ENCODE data around the gene RAX.
"Not testable (repeated sequence)": the region's sequence is repeated elsewhere in the genome, so short reads cannot be mapped to it uniquely, and the experiment has no call there.

Gene RAX

GRCh38 chr18:59272221-59272888 is 899 bp downstream of the RAX start:
- DNase-seq: no peak

DNA sequence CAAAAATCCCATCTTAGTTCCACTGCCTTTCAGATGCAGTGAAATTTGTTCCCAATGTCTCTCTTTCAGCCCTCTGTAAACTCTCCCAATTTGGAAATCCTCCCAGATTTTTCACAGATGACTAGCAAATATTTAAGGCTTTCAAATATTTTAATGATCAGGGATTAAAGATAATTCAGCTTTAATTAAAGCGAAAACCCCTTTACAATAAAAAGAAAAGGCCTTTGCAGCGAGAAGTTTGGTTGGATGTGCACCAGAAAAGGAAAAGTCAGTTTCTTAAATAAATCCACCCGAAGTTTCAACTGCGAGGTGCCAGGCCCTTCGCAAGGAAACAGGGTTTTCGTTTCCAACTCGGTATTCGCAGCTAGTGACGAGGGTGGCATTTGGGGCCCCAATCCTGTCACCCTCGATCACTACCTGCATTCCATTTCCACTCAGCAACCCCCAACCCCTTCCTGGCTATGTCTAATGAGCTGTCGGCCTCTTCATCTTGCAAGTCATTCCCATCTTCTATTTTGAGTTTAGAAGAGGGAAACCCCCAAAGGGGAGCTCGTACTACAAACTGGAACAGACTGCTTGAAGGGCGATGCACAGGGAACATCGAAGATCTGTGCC is 1.5 kb downstream of the RAX start:
- no peak for DNase-seq

GRCh38 chr18:59270689-59271257 is 2.5 kb downstream of the RAX start:
- DNase-seq: no peak

DNA sequence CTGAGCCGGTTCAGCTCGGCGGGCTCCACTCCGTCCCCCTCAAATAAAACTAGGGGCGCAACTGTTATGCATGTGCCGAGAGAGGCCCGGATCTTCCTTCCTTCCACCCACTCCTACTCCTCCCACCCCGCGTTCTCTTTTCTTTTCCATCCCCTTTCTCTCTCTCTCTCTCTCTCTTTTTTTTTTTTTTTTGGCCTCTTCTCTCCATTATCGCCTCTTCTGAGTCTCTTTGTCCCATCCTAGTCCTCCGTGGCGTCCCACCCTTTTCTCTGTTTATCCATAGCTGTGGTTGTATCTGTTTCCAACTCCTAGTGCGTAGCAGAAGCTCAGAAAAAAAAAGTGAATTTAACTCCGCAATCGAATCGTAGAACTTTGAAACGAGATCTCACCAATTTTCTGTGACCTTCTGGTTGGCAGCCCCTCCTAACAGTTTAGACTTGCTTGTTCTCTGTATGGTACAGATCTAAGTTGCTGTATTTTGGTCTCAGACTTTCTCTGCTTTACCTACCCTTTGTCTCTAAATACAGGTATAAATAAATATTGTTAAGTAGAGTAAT is 3.6 kb downstream of the RAX start:
- no peak for DNase-seq

DNA sequence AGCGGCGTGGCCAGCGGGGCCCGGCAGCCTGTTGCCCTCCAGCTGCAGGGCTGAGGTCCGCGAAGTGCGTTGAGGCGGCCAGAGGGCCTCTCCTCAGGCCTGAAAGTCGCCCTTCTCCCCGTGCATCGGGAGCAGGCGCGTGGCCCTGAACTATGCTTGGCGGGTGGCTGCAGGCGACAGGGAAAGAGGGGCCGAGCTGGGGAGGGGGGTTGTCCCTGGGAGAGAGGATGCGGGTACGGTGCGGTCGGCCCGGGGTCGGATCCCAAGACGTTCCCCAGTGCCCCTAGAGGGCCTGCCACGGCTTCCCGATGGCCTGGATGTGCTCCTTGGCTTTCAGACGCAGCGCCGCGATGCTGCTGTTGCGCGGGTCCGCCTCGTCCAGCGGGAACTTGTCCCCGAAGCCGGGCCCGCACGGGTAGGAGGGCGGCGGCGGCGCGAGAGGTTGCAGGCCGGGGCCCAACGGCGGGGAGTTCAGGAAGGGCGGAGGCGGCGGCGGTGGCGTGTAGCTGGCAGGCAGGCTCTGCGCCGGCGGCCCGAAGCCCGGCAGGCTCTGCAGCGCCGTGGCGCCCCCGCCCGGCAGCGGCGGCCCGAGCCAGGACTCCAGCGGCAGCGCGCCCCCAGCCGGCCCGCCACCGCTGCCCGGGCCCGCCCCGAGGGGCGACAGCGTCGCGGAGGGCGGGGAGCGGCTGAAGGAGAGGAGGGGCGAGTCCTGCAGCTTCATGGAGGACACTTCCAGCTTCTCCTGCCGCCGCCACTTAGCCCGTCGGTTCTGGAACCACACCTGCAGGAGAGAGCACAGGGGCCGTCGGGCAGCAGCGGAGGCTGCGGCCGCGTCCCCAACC is 4.3 kb downstream of the RAX start:
- peak; percentile 7 for DNase-seq

DNA sequence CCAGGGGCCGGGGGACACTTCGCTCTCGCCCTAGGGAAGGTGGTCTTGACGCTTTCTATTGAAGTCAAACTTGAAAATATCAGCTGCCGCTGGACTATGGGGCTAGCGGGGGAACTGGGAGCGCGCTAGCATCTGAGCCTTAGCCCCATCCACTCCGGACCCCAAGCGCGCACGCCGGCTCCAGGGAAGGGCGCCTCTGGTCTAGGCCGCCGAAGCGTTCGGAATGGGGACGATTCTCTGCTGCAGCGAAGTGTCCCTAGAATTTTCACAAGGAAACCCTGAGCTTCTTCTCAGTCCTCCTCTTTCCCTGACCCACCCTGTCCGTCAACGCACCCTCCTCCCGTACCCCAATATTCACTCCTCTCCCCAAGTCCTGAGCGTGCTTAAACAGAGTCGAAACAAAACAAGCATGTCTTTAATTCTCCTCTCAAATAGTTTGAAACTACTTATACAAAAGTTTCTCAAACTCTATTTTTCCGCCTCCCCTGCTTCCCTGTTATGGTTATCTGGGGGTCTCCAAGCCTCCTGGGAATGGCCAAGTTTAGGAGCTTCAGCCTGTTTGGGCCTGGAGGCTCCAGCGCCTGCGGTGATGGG is 5.0 kb downstream of the RAX start:
- DNase-seq: no peak

DNA sequence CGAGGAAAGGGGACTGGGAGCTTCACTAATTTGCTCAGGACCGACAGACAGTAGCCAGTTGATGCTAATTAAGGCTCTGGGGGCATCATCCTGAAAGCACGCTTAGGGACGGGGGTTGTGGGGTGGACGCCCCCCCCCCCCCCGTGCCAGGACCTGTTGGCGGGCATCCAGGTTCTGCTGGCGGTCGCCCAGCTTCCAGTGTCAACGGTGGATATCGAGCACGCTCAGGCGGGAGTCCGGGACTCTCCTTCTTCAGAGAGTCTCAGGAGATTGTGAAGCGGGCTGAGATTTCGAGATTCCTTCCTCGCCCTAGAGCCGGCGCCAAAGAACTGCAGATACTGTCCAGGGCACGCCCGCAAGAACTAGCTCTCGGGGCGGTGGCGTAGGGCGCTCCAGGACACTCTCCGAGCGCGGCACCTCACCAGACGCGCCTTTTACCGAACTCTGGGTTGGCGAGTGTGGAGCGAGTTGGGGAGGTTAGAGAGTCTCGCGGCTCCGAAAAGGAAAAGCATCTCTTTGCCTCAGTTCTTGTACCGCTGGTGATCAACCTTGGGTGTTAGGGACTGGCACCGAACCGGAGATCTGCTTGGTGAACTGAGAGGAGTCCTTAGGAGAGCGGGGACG is 5.6 kb downstream of the RAX start:
- no peak for DNase-seq

DNA sequence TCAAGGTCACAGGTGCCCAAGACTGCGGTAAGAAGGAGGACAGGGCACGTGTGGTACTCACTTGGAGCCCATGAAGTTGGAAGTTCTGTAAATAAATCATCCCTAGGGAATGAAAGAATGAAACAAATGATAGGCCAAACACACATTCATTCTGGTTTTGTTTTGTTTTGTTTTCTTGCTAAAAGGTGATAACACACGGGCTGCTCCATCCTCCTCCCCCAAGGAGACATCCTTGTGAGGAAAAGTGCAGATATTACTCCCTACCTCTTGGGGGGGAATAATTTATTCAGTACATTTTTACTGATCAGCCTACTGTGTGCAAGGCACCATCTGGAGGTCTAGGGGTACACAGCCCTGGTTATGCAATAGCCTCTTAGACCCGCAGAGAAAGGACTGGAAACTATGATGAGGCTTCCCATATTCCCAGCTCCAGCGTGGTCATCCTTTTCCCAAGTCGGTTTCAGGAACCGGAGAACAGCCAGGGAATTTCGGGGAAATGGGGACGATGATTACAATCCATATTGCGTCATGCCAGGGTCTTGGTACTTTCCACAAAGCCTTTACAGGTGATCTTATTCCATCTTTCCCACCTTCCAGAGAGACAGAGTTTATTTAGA is 6.3 kb downstream of the RAX start:
- DNase-seq: no peak

DNA sequence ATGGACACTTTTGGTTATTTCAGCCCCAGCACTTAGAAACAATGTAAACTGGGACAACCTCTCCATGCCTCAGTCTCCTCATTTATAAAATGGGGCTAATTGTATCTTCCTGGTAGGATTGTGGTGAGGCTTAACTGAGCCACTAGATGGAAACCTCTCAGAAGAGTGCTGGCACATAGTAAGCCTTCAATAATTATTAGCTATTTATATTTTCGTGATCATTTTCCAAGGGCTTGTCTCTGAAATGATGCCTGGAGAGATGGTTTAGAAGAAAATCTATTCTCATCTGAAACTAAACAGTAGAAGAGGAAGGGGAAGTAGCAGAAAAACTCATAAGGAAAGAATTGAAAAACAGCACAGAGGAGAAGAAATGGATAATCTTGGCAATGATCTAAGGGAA is 6.8 kb downstream of the RAX start:
- no peak for DNase-seq

GRCh38 chr18:59265974-59266369 is 7.3 kb downstream of the RAX start:
- no peak for DNase-seq

- DNase-seq: no peak
These were observed 7.8 kb downstream of the RAX start for GRCh38 chr18:59265246-59265973.

DNA sequence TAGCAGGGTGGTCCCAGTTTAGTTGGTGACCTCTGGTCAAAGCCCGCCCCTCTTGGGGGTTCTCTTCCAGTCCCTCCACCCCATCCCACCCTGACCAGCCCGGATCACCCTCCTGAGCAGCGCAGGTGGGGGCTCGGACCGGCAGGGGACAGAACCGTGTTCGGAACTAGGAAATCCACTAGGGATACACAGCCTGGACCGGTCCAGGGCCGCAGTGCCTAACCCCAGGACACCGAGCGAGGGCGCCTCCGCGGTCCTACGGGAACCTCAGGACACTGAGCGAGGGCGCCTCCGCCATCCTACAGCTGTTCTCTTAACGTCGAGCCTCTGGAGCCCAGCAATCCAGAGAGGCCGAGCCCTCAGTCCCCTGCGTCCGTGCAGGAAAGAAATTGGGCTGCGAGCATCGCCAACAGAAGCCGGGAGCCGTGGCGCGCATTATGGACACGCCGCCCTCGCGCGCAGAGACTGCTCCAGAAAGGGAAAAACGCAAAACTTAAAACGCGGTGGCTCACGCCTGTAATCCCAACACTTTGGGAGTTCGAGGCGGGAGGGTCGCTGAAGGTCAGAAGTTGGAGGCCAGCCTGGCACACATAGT is 8.5 kb downstream of the RAX start:
- DNase-seq: no peak

DNA sequence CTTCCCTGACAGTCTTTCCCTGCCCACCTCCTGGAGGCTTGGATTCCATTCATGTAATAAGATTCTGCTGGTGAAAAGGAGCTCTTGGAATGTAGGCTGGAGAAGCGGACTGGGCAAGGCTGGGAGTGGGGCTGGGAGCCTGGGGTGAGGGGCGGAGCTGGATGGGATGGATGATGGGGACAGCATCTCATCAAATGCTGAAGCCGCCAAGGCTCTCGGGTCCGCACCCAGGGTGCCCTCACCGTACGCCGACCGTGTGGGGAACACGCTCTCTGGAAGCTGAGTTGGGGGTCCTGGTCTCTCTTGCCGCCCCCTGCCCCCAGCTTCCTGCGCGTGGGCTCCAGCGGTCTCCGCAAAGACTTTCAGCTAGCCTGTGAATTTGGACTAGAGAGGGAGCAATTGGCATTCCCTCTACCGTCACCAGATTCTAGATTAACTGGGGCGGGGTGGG is 9.1 kb downstream of the RAX start:
- DNase-seq: no peak

DNA sequence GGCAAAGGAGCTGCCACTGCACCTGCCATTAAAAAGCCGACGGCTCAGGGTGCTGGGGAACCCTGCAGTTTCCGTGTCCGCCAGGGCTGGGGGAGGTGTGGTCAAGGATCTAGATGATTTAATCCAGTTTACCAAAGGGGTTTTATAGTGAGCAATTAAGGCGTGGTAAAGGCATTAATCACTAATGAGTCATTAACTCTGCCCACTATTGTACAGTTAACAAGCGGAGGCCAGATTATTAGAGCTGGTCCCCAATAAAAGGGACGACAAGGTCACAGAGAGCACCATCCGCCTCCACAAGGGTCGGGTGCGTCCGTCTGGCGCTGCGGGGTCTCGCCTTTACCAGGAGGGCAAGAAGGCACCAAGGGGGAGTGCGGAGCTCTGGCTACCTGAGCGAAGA is 9.6 kb downstream of the RAX start:
- DNase-seq: no peak

DNA sequence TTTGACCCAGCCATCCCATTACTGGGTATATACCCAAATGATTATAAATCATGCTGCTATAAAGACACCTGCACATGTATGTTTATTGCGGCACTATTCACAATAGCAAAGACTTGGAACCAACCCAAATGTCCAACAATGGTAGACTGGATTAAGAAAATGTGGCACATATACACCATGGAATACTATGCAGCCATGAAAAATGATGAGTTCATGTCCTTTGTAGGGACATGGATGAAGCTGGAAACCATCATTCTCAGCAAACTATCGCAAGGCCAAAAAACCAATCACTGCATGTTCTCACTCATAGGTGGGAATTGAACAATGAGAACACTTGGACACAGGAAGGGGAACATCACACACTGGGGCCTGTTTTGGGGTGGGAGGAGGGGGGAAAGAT is 11.0 kb downstream of the RAX start:
- DNase-seq: not testable (repeated sequence)

GRCh38 chr18:59261842-59262241 is 11.4 kb downstream of the RAX start:
- DNase-seq: not testable (repeated sequence)

GRCh38 chr18:59255491-59255890 is 17.8 kb downstream of the RAX start:
- DNase-seq: not testable (repeated sequence)

- DNase-seq: peak; percentile 15
These were observed 24.0 kb downstream of the RAX start for GRCh38 chr18:59249199-59249774.

GRCh38 chr18:59246796-59247195 is 26.5 kb downstream of the RAX start:
- no peak for DNase-seq

- DNase-seq: no peak
These were observed 30.3 kb downstream of the RAX start for GRCh38 chr18:59242906-59243305.
